IMR-90 (cell line): ENCODE results near the gene FBXL14. TPM values are rescaled to one million over a fixed set of nuclear protein-coding genes. Genes with fewer than 3 reads are reported as not detected.

ENCODE experiments used
- ATAC-seq: fragments of 200-7000 bp; cut with Tn5 transposase; 2 replicates; pipeline ENCODE4 v1.9.1; 2020; ENCODE audit warnings: low read depth, mild to moderate bottlenecking, moderate library complexity
- BruUV-seq: library from RNA; stranded (reverse); fragments of 400-500 nt; replicated peaks from 2 replicates; lab custom pipeline; 2021; lab: Mats Ljungman, UMichigan
- CTCF ChIA-PET: fragments of 300-600 bp; formaldehyde crosslinking; extraction: SDS; loops from one replicate; lab custom pipeline; 2021; ENCODE audit warnings: antibody characterized with exemption; lab: Yijun Ruan, JAX
- POLR2A ChIA-PET: fragments of 300-600 bp; sonication (Branson Sonifier 250); formaldehyde crosslinking; loops from one replicate; lab custom pipeline; 2022; ENCODE audit warnings: antibody characterized with exemption; ENCODE audit not compliant: unreplicated experiment; lab: Charles Lee
- DNase-seq: peaks from one replicate; pipeline ENCODE4 v3.0.0; 2013
- H2AFZ ChIP-seq: replicated peaks from 2 replicates; pipeline ENCODE3; 2013; ENCODE audit warnings: low read length, mild to moderate bottlenecking; ENCODE audit not compliant: poor library complexity
- H2AK5ac ChIP-seq: 2 replicates; pipeline ENCODE4 v1.6.1; 2013; ENCODE audit warnings: low read depth, low read length, inconsistent platforms
- H2AK9ac ChIP-seq: replicated peaks from 2 replicates; pipeline ENCODE3; 2013; ENCODE audit warnings: mild to moderate bottlenecking, low read depth, low read length, moderate library complexity; ENCODE audit not compliant: poor library complexity
- H2BK120ac ChIP-seq: 2 replicates; pipeline ENCODE4 v1.6.1; 2013; ENCODE audit warnings: low read depth, low read length, inconsistent platforms
- H2BK15ac ChIP-seq: 3 replicates; pipeline ENCODE4 v1.6.1; 2013; ENCODE audit warnings: low read depth, low read length, inconsistent platforms
- H2BK20ac ChIP-seq: 2 replicates; pipeline ENCODE4 v1.6.1; 2013; ENCODE audit warnings: low read depth, mild to moderate bottlenecking, inconsistent platforms, low read length, moderate library complexity
- H2BK5ac ChIP-seq: 2 replicates; pipeline ENCODE4 v1.6.1; 2013; ENCODE audit warnings: mild to moderate bottlenecking, low read depth, low read length, inconsistent platforms; ENCODE audit not compliant: poor library complexity, severe bottlenecking
- H3K14ac ChIP-seq: replicated peaks from 2 replicates; pipeline ENCODE4 v1.6.1; 2013; ENCODE audit warnings: low read depth, low read length, inconsistent platforms
- H3K18ac ChIP-seq: 2 replicates; pipeline ENCODE4 v1.6.1; 2013; ENCODE audit warnings: low read depth, low read length, control low read depth
- H3K23ac ChIP-seq: 2 replicates; pipeline ENCODE4 v1.6.1; 2013; ENCODE audit warnings: low read depth, low read length, inconsistent platforms
- H3K27ac ChIP-seq: 2 replicates; pipeline ENCODE4 v1.5.1; 2013; ENCODE audit warnings: mild to moderate bottlenecking, control low read depth, low read length; ENCODE audit not compliant: insufficient read depth
- H3K27me3 ChIP-seq: 2 replicates; pipeline ENCODE4 v1.6.1; 2013; ENCODE audit warnings: low read length; ENCODE audit not compliant: control insufficient read depth, insufficient read depth
- H3K36me3 ChIP-seq: 2 replicates; pipeline ENCODE4 v1.6.1; 2013; ENCODE audit warnings: low read length, mixed read lengths; ENCODE audit not compliant: control insufficient read depth, insufficient read depth
- H3K4ac ChIP-seq: 2 replicates; pipeline ENCODE4 v1.6.1; 2013; ENCODE audit warnings: low read depth, low read length, inconsistent platforms
- H3K4me1 ChIP-seq: 2 replicates; pipeline ENCODE4 v1.6.1; 2013; ENCODE audit warnings: low read length, mixed read lengths; ENCODE audit not compliant: control insufficient read depth, insufficient read depth
- H3K4me2 ChIP-seq: 2 replicates; pipeline ENCODE4 v1.6.1; 2013; ENCODE audit warnings: low read depth, mild to moderate bottlenecking, control low read depth, low read length, moderate library complexity
- H3K4me3 ChIP-seq: 2 replicates; pipeline ENCODE4 v1.5.1; 2013; ENCODE audit warnings: low read depth, mild to moderate bottlenecking, control low read depth, low read length, moderate library complexity; ENCODE audit not compliant: insufficient read depth
- H3K56ac ChIP-seq: 2 replicates; pipeline ENCODE4 v1.6.1; 2013; ENCODE audit warnings: low read length, inconsistent platforms; ENCODE audit not compliant: insufficient read depth; ENCODE audit errors: extremely low read depth
- H3K79me1 ChIP-seq, 2 experiments: 2 replicates each; pipeline ENCODE4 v1.6.1; 2013; ENCODE audit warnings: low read length in 2 of 2, inconsistent platforms in 1 of 2, low read depth in 1 of 2
- H3K9ac ChIP-seq: 2 replicates; pipeline ENCODE4 v1.6.1; 2013; ENCODE audit warnings: low read depth, low read length, control low read depth
- H3K9me1 ChIP-seq: 2 replicates; pipeline ENCODE4 v1.6.1; 2013; ENCODE audit warnings: low read length, inconsistent platforms; ENCODE audit not compliant: insufficient read depth
- H3K9me3 ChIP-seq: 2 replicates; pipeline ENCODE4 v1.6.1; 2013; ENCODE audit warnings: low read length; ENCODE audit not compliant: control insufficient read depth, insufficient read depth
- H4K20me1 ChIP-seq: 2 replicates; pipeline ENCODE4 v1.6.1; 2013; ENCODE audit warnings: low read length, inconsistent platforms; ENCODE audit not compliant: insufficient read depth
- H4K5ac ChIP-seq: 2 replicates; pipeline ENCODE4 v1.6.1; 2013; ENCODE audit warnings: mild to moderate bottlenecking, low read depth, low read length, control low read depth
- H4K8ac ChIP-seq, 2 experiments: 2 replicates each; pipeline ENCODE4 v1.6.1; 2013; ENCODE audit warnings: low read depth in 2 of 2, low read length in 2 of 2, control low read depth in 1 of 2, inconsistent platforms in 1 of 2
- H4K91ac ChIP-seq: 2 replicates; pipeline ENCODE4 v1.6.1; 2013; ENCODE audit warnings: low read depth, low read length, inconsistent platforms; ENCODE audit not compliant: insufficient read depth
- CTCF ChIP-seq: conservative IDR thresholded peaks from 2 replicates; pipeline ENCODE4 v1.5.1; 2012; ENCODE audit warnings: mild to moderate bottlenecking, low read depth, low read length, improper control_type of control experiment
- ELK1 ChIP-seq: fragments of 150-350 bp; IDR thresholded peaks from 2 replicates; pipeline ENCODE4 v1.6.1; 2016; ENCODE audit warnings: low read depth, mild to moderate bottlenecking, low read length, moderate library complexity, borderline replicate concordance
- FOS ChIP-seq: fragments of 150-350 bp; IDR thresholded peaks from 2 replicates; pipeline ENCODE4 v1.6.1; 2016; ENCODE audit warnings: low read depth, low read length
- MAFK ChIP-seq: IDR thresholded peaks from 2 replicates; pipeline ENCODE4 v1.6.1; 2012; ENCODE audit warnings: low read depth, low read length, improper control_type of control experiment
- MXI1 ChIP-seq: IDR thresholded peaks from 2 replicates; pipeline ENCODE4 v1.6.1; 2012; ENCODE audit warnings: low read depth, mild to moderate bottlenecking, low read length, moderate library complexity, borderline replicate concordance
- NFE2L2 ChIP-seq: fragments of 150-350 bp; IDR thresholded peaks from 2 replicates; pipeline ENCODE4 v1.6.1; 2016; ENCODE audit warnings: low read depth, mild to moderate bottlenecking, low read length
- RAD21 ChIP-seq: IDR thresholded peaks from 2 replicates; pipeline ENCODE4 v1.6.1; 2012; ENCODE audit warnings: low read length, improper control_type of control experiment
- WGBS, 2 experiments: methylation state at CpG; one replicate each; pipeline versions ENCODE4 v1.1.5 to v1.1.7; 2013; ENCODE audit warnings: missing lambda C conversion rate in 2 of 2; ENCODE audit not compliant: insufficient read length in 1 of 2; ENCODE audit errors: extremely low coverage in 2 of 2; 5-methylcytosine and 5-hydroxymethylcytosine counted together
- dilution Hi-C: fragments of 300-500 bp; cut with HindIII; formaldehyde crosslinking; loops from one replicate; pipeline ENCODE4 v1.14.3; 2018; ENCODE audit warnings: low sequenced_read_pairs; ENCODE audit not compliant: unreplicated experiment
- in situ Hi-C: fragments of 300-500 bp; cut with MboI; formaldehyde crosslinking; loops from 3 replicates; pipeline ENCODE4 v1.14.3; 2019; ENCODE audit warnings: low sequenced_read_pairs, inconsistent platforms, mixed read lengths
- intact Hi-C: fragments of 100-400 bp; cut with micrococcal nuclease; formaldehyde crosslinking; loops from 2 replicates; pipeline ENCODE4 v1.10.0; 2022
- polyA plus RNA-seq, 3 experiments: library from polyadenylated mRNA; depleted of rRNA; stranded (reverse); fragments of >200 nt; gene quantifications; 2 replicates each; pipeline ENCODE4 v1.2.3, GENCODE V29; 2012; ENCODE audit warnings: low replicate concordance in 1 of 3
- total RNA-seq: library from RNA; depleted of rRNA; stranded (reverse); fragments of >200 nt; gene quantifications from 2 replicates; pipeline ENCODE4 v1.2.3, GENCODE V29; 2012
- TF ChIP-seq, protein P1 (sequence below): fragments of 150-350 bp; IDR thresholded peaks from 2 replicates; pipeline ENCODE4 v1.6.1; 2017; ENCODE audit warnings: mild to moderate bottlenecking, antibody characterized with exemption, low read length, low read depth

The FBXL14 gene
- total and polyA plus RNA-seq, 2 of the 4 experiments (the other 2 are of a cell fraction) = 4.7 to 7.3 TPM

GRCh38 chr12:1525858-1526257, 68.5 kb downstream of the FBXL14 start:
- dilution Hi-C loops = no loop called here
- POLR2A ChIA-PET = no interaction called here
- BruUV-seq = no TSS peak

More at GRCh38 chr12:1525858-1526257, 68.5 kb downstream of the FBXL14 start:
- Histone ChIP-seq H4K91ac (no peak overlapping the region), H3K9ac (no peak overlapping the region), H3K79me1 (peaks cover 0 to 31% of the 10 kb centered on the region in 2 experiments; a peak in 2 of 4 replicates), H2BK15ac (no peak overlapping the region), H4K5ac (no peak overlapping the region), H4K8ac (no peak overlapping the region), H3K9me3 (no peaks in the 10 kb centered on the region), H2BK5ac (no peak overlapping the region), H3K4me1 (peaks cover 11% of the 10 kb centered on the region), H3K4me3 (no peak overlapping the region), H3K18ac (no peak overlapping the region), H4K20me1 (no peaks in the 10 kb centered on the region), H2BK120ac (no peak overlapping the region), H3K4ac (no peak overlapping the region), H3K9me1 (peaks cover 14% of the 10 kb centered on the region), H2BK20ac (no peak overlapping the region), H3K27me3 (no peaks in the 10 kb centered on the region), H2AK9ac (no peak overlapping the region), H2AK5ac (peak overlapping the region; percentile 59; the same call in 1 of the 2 replicates), H3K36me3 (no peaks in the 10 kb centered on the region), H3K4me2 (no peak overlapping the region), H3K56ac (no peak overlapping the region), H3K27ac (no peak overlapping the region), H3K23ac (no peak overlapping the region), H2AFZ (no peak overlapping the region), H3K14ac (no peak overlapping the region)
- ATAC-seq = no peak
- TF ChIP-seq RAD21 (no peak), NFE2L2 (no peak), FOS (no peak), MAFK (no peak), CTCF (no peak), MXI1 (no peak), ELK1 (no peak)
- TF ChIP-seq, protein P1, sequence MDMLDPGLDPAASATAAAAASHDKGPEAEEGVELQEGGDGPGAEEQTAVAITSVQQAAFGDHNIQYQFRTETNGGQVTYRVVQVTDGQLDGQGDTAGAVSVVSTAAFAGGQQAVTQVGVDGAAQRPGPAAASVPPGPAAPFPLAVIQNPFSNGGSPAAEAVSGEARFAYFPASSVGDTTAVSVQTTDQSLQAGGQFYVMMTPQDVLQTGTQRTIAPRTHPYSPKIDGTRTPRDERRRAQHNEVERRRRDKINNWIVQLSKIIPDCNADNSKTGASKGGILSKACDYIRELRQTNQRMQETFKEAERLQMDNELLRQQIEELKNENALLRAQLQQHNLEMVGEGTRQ = no peak
- intact Hi-C loops = no loop called here
- no peak for DNase-seq
- CTCF ChIA-PET = interaction anchor here (0.7 kb wide), 1 partner anchor 8 kb away, joined by 3 read pairs; no protein-coding TSS in a partner anchor
- 100% methylated on average over 6 of the region's 10 CpGs; no CpG with 5 or more reads in 1 of the 2 experiments for WGBS, 2 experiments
- in situ Hi-C loops = no loop called here
